ENCODE measurements around the gene TSEN2.
A peak's percentile ranks its signal among the peaks of the same experiment; 100 is the strongest.
"Not testable (repeated sequence)": the region's sequence is repeated elsewhere in the genome, so short reads cannot be mapped to it uniquely, and the experiment has no call there.

The TSEN2 gene

DNA sequence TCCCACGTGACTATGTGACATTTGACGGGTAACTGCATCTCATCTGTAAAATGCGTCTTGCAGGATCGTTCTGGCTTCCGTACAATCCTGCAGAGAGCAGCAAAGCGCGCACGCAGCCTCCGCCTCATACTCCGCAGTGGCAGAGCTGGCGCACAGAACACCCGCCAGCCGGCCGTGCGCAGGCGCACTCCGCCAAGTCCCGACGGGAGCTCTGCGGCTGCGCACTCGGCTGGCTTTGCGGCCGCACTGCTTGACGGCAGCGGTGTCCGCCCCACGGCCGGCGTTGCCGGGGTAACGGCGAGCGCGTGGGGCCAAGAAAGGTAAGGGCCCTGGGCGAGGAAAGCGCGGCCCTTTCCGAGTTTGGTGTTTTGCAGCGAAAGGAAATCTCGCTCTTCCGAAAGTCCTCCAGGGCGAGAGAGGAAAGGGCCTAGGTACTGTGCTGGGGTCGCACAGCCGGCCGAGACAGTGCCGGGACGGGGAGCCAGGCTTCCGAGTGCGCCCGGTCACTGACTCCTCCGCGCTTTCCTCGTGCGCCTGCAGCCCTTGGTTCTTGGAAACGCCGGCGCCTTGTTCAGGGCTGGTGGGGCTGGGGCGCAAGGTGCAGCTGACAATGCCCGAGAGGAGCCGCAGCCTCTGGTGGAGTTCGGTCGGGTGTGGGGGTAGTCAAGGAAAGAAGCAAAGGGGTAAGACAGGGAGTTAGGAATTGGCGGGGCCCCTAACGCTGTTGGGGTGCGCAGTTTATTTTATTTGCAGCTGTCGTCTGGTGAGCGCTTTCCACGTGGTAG is at the start of gene TSEN2:
Gene TSEN2, plus strand, starts transcription at position 283 of the 785 bp plus-strand sequence. CDS start 5,321 bp downstream, outside the sequence.
- peak; percentile 97 for DNase-seq

DNA sequence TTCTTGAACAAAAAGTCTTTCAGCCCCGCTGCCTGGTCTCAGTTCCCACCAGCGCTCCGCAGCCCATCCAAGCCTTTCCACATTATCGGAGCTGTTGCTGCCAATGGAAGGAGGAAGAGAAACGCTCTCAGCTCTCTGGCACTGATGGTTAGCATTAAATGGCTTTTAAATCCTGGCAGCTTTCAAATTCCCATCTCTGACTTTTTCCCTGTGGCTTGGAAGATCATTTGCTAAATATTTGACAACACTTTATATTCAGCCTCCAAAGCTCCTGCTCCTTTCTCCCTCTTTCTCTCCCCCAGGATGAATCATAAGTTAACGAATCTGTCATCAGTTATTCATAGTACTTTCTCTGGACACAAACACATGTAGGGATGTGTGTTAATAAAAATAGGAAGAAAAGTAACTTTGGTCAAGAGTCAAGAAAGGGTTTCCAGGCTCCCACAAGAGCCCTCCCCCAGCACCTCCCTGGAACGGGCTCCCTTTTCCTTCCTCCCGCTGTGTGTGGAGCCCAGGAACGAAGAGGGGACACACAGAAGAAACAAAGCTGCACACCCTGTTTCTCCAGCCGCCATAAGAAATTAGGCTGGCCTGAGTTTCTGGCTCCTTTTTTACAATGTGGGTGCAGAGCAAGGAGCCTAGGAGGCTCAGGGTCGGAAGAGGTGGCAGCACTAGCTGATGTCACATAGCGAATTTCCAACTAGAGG is 47.6 kb upstream of the TSEN2 start:
- no peak for DNase-seq

DNA sequence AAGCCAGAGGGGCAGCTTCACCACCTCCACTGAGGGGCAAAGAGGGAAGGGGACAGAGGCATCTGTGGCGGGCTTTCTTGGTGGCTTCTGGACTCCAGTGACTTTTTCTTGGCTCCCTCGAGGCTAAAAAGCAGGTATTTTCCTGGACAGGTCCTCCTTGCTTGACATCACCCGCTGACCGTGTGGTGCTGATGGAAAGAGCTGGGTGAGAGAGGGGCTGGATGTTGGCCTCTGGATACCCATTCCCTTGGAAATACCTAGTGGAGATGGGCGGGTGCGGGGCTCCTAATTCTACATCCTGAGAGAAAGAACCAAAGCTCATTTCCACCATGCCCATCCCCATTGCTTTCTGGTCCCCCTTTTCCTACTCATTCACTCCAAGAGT is 47.1 kb upstream of the TSEN2 start:
- no peak for DNase-seq

DNA sequence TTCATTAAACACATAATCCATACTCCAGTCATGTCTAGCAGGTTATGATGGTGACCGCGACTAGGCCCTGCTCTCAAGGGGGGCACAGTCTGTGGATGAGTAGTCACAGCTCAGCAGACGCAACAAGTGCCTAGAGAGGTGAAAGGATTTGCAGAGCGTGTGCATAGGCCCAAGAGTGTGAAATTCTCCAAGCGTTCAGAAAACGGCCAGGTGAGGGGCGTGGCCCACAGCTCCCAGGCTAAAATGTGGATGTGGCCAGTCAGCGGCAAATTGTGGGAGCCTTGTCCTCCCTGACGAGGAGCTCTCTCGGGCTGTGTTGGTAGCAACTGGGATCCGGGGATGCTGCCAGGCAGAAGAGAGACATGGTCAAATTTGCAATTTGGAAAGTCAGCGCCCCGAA is 46.4 kb upstream of the TSEN2 start:
- no peak for DNase-seq

DNA sequence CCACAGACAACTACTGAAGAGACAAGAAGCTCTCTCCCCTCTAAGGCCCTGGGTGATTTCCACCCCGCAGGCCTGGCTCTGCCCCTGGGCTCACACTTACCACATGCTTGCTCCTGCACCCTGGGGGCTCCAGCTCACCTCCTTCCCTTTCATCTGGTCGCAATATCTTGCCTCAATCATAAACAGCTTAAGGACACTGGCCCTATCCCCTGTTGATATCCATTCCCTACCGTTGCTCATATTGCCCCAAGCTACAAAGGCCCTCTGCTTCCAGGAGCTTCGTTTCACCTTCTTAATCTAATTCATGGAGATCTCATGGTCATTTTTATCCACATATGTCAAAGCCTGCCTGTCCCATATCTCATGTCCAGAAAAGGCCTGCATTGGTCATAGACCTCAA is 46.0 kb upstream of the TSEN2 start:
- no peak for DNase-seq

DNA sequence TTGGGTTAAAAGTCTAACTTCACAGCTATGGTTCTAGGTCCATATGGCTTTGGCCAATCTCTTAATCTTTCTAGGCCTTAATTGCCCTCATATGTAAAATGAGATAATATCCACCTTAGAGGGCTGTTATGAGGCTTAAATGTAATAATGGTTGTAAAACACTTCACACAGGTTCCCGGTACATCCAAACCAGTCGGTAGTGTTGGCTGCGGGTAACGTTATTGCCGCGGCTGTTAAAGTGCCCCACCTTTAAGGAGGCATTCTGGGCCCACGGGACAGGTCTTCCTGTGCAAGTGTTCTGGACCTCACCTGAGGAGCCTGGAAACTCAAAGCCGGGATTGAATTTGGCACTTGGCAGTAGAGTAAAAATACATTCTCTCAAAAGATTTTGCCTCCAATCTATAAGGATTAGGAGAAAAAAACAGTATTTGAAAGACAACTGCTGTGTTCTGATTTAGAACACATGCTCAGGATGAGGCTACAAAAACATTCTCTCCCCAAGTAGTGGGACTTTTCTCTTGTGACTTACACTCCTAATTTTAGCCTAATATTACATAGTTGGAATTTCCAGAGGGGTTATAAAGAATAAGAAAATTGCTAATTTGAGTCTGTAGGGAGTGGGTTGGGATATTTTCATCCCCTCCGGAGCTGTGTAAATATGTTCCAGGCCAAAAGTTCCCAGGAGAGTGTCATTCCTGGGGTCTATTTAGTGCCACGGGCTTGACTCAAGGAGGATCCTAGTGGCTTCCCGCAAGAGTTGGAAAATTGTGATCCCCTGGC is 44.9 kb upstream of the TSEN2 start:
- no peak for DNase-seq

DNA sequence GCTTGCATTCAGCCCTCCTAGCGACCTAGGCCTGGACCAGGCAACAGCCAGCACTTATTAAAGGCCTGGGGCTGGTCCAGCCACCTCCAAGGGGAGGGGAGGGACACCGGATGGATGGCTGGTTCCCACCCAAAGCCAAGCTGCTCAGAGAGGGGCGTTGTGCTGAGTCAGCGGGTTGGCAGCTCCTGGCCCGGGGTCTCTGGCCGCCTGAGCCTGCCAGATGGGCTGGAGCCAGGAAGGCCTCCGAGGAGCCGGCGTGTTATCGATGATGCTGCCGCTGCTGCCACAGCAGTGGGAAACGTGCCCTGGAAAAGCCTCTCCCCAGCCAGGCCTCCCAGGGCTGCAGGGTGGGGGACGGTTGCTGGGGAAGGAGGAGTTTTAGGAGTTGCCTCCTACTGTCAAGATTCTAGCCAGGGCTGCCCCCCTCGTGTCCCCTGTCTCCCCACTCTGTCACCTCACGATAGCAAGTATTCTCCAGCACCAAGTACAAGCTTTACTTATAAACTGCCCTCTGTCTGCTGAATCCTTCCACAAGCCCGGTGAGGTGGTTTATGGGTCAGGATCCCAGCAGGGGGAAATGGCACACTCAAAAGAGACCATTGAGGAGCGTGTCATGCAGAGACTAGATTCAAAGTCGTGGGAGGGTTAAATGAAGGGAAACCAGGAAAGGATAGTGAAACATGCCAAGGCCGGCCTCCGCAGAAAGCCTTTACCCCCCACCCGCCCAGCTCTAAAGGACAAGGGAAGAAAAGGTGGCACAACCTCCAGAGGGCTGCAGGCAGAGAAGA is 43.2 kb upstream of the TSEN2 start:
- no peak for DNase-seq

DNA sequence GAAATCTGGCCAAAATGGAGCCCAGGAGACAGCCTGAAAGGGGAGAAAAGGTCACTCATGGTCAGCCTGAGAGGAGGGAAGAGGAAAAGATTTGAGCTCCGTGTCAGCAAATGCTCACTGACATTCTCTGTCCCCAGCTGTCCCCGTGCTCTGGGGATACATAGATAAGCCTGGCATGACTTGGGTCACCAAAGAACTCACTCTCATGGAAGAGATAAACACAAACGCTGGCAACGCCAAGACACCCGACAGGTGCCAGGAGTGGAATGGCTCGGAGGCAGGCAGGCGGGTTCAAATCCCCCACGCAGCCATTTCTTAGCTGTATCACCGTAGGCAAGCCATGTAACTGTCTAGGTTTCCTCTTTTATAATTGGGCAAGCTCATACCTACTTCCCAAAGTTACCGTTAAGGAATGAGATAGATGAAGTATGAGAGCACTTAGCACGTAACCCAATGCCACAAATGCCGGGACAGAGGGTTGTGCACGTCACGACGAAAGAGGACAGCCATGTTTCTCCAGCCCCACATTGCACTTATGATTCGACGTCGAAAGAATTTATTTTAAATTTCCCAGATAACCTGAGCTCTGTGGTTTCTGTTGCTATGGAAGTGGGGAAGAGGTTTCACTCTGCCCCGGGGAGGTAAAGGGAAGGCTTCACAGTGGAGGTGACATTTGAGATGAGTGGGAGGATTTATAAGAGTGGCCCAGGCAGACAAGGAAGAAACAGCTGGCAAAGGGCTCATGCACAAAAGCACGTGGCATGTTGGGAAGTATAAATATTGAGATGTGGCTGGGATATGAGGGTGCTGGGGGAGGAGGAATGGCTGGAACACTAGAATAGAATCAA is 41.4 kb upstream of the TSEN2 start:
- no peak for DNase-seq

DNA sequence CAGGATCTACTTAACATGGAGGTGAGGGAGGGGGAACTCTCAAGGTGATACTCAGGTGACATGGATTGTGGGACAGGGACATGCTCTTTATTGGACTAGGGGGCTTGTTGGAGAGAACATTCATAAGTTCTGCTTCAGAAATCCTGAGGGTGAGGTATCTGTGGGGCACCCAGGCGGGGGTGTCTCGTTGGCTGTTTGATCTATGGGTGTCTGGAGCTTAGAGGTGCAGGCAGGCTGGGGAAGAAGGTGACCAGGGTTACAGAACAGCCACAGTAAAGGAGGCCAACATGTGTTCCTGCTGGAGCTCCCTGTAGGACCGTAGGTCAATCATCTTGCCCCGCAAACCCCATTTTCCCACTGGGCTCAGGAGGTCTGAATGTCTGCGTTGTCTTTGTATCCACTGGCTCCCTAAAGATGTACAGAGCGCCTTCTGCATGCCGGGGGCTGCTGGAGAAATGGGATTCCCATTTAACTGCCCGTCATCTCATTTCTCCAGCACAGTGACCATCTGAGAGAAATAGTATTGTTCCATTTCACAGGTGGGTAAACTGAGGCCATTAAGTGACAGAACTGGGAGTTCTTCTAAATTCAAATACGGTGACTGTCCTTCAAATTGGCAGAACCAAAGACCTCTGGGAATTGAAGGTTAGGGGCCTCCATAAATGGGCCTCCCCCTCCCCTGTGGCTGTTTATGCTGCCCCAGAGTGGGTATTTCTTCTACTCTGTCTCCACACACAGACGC is 40.3 kb upstream of the TSEN2 start:
- no peak for DNase-seq

DNA sequence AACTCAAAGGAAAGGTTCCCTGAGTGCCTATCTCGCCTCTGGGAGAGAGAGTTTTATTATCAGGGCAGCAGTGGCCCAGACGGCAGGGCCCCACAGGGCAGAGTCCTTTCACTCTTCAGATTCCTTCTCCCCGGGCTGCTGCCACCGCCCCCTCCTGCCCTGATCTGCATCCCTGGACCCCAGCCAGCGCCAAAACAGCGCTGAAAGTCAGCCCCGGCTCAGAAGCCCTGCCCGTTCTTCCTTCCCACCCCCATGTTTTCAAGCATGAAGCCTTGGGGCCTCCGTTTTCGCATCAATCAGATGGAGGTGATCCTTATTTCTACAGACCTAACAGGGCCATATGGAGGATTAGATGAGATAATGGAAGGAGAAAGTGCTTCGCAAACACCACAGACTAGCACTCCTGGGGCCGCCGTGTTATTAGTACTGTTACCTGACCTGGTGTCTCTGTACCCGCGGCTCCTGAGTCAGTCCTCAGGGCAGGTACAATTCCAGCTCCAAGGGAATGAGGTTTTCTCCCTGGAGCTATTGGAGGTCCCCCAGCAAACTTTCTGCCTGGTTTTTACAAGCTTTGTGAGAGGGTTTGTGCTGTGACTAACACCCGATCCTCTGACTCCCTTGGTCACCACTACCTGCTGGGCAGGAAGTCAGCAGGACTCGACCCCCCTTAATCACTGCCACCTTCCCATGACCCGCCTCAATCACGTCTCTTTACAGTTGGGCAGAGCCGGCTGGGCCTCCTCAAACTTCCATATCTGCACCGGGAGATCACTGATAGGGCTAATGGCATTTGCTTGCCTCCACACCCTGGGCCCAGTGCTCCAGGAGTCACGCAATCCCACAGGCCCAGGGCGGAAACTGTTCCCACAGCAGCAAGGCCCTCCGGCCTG is 39.5 kb upstream of the TSEN2 start:
- no peak for DNase-seq

DNA sequence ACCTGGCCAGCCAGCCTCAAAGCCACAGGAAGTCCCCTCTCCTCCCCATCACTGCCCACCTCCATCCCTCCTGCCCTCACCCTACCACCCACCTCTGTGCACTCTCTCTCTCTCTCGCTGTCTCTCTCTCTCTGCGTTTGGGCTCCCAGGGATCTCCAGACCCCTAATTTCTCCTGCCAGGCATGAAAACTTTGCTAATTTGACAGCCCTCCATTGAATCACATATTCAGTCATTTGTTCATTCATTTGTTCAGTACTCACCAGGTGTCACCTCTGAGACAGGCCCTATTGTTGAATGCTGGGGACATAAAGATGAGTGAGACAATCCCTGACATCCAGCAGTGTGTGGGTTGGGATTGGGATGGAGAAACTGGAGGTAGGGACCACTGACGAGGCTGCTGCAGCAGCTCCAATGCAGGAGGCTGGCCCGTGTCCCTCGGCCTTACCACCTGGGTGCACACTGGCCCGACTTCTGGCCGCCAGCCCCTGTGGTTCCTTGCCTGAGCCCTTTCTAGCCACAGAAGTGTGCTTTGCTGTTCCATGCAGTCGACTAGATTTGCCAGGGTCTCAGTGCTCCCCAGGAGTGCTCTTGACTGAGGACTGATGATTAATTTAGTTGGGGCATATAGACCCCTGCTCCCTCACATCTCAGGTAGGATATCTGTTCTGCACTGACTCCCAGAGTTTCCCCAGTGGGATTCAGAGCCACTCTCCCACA is 38.6 kb upstream of the TSEN2 start:
- DNase-seq = no peak

DNA sequence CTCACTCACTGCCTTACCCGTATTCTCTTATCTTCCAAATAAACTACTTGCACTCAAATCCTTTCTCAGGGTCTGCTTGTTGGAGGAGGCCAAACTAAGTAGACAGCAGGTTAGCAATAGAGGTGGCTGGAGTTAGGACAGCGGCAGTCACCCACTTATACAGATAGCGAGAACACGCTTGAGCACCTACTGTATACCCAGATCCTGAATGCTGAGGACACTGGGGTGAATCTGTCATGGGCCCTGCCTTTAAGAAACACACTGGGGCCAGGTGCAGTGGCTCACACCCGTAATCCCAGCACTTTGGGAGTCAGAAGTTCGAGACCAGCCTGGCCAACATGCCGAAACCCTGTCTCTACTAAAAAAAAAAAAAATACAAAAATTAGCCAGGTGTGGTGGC is 38.0 kb upstream of the TSEN2 start:
- no peak for DNase-seq

DNA sequence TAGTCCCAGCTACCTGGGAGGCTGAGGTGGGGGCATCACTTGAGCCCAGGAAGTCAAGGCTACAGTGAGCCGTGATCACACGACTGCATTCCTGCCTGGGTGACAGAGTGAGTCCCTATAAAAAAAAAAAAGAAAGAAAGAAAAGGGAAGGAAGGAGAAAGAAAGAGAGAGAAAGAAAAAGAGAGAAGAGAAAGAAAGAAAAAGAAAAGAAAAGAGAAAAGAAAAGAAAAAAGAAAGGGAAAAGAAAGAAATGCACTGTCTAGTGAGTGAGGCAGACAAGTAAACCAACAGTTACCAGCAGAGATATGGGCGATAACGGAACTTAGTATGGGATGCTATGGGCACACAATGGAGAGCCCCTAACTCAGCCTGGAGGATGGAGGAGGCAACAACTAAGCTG is 37.2 kb upstream of the TSEN2 start:
- DNase-seq = no peak

DNA sequence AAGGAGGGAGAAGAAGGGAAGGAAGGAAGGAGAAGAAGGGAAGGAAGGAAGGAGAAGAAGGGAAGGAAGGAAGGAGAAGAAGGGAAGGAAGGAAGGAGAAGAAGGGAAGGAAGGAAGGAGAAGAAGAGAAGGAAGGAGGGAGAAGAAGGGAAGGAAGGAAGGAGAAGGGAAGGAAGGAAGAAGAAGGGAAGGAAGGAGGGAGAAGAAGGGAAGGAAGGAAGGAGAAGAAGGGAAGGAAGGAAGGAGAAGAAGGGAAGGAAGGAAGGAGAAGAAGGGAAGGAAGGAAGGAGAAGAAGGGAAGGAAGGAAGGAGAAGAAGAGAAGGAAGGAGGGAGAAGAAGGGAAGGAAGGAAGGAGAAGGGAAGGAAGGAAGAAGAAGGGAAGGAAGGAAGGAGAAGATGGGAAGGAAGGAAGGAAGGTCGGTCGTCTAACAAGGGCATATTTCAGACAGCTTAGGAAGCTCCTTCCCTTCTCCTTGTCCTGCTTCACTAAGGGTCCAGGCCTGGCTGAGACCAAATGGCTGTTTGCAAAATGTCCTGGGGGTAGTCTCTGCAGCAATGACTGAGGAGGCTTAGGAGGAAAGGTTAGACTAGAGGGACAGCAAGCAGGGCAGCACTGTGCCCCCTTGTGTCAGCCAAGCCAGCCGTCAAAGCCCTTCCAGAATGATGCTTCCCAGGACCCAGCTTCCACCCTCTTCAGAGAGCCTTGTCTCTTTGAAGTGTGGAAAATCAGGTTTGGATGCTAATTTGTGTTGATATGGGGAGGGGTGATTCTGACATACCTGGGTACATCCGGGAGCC is 35.7 kb upstream of the TSEN2 start:
- DNase-seq = not testable (repeated sequence)

DNA sequence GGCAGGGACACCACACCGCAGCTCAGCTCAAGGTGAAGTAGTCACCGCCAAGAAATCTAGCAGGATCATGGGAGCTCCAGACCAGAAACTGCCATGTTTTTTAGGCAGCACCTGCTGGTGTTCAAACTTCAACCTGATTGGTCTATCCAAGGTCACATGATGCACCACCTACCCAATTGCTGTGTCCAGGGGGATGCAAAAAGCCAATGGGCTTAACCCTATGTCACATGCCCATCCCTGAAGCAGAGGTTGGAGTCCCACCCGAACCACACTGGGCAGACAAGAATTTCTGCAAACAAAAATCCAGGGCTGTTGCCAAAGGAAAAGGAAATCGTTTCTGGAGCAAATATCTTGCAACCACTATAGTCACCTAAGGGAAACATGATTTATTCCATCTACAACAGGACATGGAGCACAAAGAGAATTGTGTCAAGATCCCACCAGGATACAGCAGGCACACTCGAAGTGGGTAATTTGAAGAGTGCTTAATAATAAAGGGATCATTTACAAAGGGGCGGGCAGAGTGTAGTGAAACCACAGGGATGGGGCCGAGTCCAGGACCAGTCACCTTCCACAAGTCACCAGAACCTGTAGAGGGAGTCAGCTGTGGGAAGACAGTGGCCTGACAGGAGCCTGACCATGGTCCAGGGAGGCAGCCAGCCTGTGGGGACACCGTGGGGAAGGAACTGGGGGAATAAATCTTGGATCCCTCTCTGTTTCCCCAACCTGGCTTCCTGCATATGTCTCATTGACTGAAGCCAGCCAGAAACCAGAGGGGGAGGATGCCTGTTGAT is 34.2 kb upstream of the TSEN2 start:
- DNase-seq = no peak

DNA sequence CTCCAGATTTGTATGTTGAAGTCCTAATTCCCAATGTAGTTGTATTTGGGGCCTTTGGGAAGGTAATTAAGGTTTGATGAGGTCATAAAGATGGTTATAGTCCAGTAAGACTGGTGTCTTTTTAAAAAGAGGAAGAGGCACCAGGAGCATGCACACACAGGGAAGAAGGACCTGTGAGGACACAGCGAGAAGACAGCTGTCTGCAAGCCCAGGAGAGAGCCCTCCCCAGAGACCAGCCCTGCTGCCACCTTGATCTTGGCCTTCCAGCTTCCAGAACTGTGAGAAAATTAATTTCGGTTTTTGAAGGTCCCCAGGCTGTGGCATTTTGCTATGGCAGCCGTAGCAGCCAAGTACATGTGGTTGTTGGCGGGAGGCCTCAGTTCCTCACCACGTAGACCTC is 32.8 kb upstream of the TSEN2 start:
- DNase-seq = no peak

DNA sequence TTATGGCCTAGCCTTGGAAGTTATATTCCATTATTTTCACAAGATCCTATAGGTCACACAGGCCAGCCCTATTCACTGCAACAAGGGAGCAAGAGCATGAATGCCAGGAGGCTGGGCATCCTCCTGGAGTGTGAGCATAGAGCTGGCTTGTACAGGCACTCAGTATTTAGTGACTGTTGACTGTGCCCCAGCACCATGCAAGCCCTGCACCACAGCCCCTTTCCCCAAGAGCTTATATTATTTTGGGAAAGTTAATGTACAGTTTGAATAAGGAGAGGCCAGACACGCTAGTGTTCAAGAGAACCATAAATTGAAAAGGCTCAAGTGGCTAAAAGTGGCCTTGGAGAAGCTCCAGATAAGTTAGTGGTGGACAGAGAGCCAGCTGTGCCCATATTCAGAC is 32.3 kb upstream of the TSEN2 start:
- DNase-seq = no peak

Measured in activated CD4-positive, alpha-beta T cell treated with anti-CD3 and anti-CD28 coated beads, Interleukin-2, amount 50 U/mL, for 16 hours (primary cell).